HL-60 (cell line): Measurements from ENCODE around the gene STAT1.

ENCODE experiments used
- DNase-seq, 2 experiments: peaks; one replicate each; pipeline ENCODE4 v3.0.0-alpha.2; 2010 to 2020; ENCODE audit warnings: low read depth in 1 of 2, low spot score in 1 of 2
- H3K27ac ChIP-seq: fragments of 250-450 bp; sonication (Bioruptor Pico); replicated peaks from 2 replicates; pipeline ENCODE4 v1.5.1; 2020; ENCODE audit warnings: mild to moderate bottlenecking, moderate library complexity
- H3K27me3 ChIP-seq: fragments of 250-450 bp; sonication (Bioruptor Pico); 2 replicates; pipeline ENCODE4 v1.5.1; 2021; ENCODE audit warnings: mild to moderate bottlenecking, moderate library complexity; ENCODE audit not compliant: insufficient read depth, poor library complexity, severe bottlenecking
- H3K4me3 ChIP-seq: replicated peaks from 2 replicates; pipeline ENCODE4 v1.5.1; 2011; ENCODE audit warnings: mild to moderate bottlenecking, control low read depth, low read length; ENCODE audit not compliant: insufficient read depth
- CTCF ChIP-seq: IDR thresholded peaks from one replicate; pipeline ENCODE4 v1.5.1; 2011; ENCODE audit warnings: low read length, control low read depth, inconsistent platforms; ENCODE audit not compliant: insufficient read depth
- GABPA ChIP-seq: IDR thresholded peaks from 2 replicates; pipeline ENCODE4 v1.6.1; 2012; ENCODE audit warnings: low read depth
- POLR2AphosphoS5 ChIP-seq: IDR thresholded peaks from 2 replicates; pipeline ENCODE4 v1.6.1; 2012; ENCODE audit warnings: low read depth
- REST ChIP-seq: IDR thresholded peaks from 2 replicates; pipeline ENCODE4 v1.6.1; 2012; ENCODE audit warnings: low read depth; ENCODE audit not compliant: insufficient replicate concordance
- SPI1 ChIP-seq: IDR thresholded peaks from 2 replicates; pipeline ENCODE4 v1.6.1; 2012; ENCODE audit warnings: low read depth, mild to moderate bottlenecking, borderline replicate concordance

Gene STAT1

GRCh38 chr2:191059308-191059707 lies 45.3 kb upstream of the STAT1 start:
- Histone ChIP-seq H3K4me3 (no peak overlapping the region), H3K27me3 (no peaks in the 10 kb centered on the region), H3K27ac (no peak overlapping the region)
- no peak for DNase-seq
- TF ChIP-seq GABPA (no peak), SPI1 (no peak), REST (no peak), CTCF (no peak)

- peak in 1 of 2 experiments; percentile 51 for DNase-seq
- no peaks in the 10 kb centered on the region for H3K27me3 ChIP-seq
- H3K27ac ChIP-seq, result no peak overlapping the region
- H3K4me3 ChIP-seq, result no peak overlapping the region
- TF ChIP-seq SPI1, result peak; percentile 80
- no peak for TF ChIP-seq REST
Observed at GRCh38 chr2:191056228-191056627, 42.3 kb upstream of the STAT1 start.

DNA sequence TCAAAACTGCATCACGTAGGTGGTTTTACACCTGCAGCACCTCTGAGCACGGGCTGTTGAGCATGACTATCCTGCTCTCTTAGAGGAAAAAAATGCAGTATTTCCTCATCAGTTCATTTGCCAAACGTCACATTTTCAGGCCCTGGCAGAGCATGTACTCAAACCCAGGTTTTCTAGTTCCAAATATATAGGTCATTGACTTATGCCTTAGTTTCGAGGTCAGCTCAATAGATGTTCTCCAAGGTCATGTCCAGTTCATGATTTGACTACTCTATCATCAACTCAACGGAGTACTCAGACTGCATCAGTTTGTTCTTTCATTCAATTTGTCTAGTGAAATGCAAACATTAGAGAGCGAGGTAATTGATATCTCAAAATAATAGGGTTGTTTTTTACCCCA lies 39.3 kb upstream of the STAT1 start:
- no peak for DNase-seq
- Histone ChIP-seq H3K4me3 (no peak overlapping the region), H3K27ac (no peak overlapping the region), H3K27me3 (no peaks in the 10 kb centered on the region)
- TF ChIP-seq POLR2AphosphoS5, result no peak
- no peak for TF ChIP-seq SPI1
- no peak for TF ChIP-seq GABPA
- no peak for TF ChIP-seq CTCF
- no peak for TF ChIP-seq REST
